ENCODE results near the gene HABP2. TPM values are rescaled to one million over a fixed set of nuclear protein-coding genes. Genes with fewer than 3 reads are reported as not detected.

Gene HABP2
- total RNA-seq, 1 donor from 2014 or later = not detected

DNA sequence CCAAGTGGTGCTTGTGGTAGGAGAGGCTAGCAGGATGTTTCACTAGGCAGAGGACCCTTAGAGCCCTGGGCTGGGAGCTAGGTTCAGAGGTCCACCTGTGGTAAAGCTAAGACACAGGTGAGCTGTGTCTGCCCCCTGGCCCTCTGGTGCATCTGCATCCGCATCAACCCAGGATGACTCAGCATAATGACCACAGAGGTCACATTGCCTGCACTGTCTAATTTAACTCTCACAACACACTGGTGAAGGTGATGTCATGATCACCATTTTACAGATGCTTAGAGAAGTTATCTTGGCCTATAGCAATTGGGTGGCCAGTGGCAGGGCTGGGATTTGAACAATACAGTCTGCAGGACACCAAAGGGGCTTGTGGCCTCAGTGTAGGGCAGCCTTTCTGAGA is 33.1 kb downstream of the HABP2 start:
- Mint-ChIP-seq H3K27ac (ENCODE audit: unreplicated experiment) (no peak overlapping the region), H3K9me3 (ENCODE audit: low read depth) (no peaks in the 10 kb centered on the region), H3K27me3 (ENCODE audit: low read depth) (peaks cover 45% of the 10 kb centered on the region), H3K36me3 (ENCODE audit: low read depth) (no peaks in the 10 kb centered on the region), H3K4me3 (ENCODE audit: unreplicated experiment) (no peak overlapping the region), H3K4me1 (ENCODE audit: low read depth) (no peaks in the 10 kb centered on the region)
- no peak for TF ChIP-seq CTCF (IDR thresholded peaks at IDR 0.05)
- no peak for DNase-seq (ENCODE audit: low spot score)

- no peaks in the 10 kb centered on the region for H3K9me3 Mint-ChIP-seq (ENCODE audit: low read depth)
These were observed 36.4 kb downstream of the HABP2 start for GRCh38 chr10:113589201-113589770.

DNA sequence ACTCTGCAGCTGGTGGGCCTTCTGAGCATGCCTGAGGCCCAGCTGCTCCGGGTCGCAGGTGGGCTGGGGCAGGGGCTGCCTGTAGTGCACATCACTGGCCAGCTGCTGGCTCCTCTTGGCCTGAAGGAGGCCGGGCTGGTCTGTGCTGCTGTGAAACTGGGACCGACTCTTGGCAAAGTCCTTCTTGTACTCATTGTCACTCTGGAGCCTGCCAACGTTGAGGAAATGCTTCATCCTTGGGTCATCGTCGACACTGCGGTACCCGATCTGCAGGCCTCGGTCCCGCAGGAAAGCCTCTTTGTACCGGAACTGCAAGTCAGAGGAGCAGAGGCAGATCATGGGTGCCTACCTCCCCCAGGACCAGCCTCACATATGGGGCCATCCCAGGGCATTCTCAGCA is 37.7 kb downstream of the HABP2 start:
- H3K4me1 Mint-ChIP-seq (ENCODE audit: low read depth) = no peaks in the 10 kb centered on the region

More at GRCh38 chr10:113589201-113589770, 36.4 kb downstream of the HABP2 start:
- no peak overlapping the region for H3K4me3 Mint-ChIP-seq (ENCODE audit: unreplicated experiment)
- no peaks in the 10 kb centered on the region for H3K36me3 Mint-ChIP-seq (ENCODE audit: low read depth)
- peaks cover 26% of the 10 kb centered on the region for H3K27me3 Mint-ChIP-seq (ENCODE audit: low read depth)
- no peak overlapping the region for H3K27ac Mint-ChIP-seq (ENCODE audit: unreplicated experiment)
- no peaks in the 10 kb centered on the region for H3K4me1 Mint-ChIP-seq (ENCODE audit: low read depth)
- no peak for DNase-seq (ENCODE audit: low spot score)
- TF ChIP-seq CTCF (IDR thresholded peaks at IDR 0.05) = no peak

DNA sequence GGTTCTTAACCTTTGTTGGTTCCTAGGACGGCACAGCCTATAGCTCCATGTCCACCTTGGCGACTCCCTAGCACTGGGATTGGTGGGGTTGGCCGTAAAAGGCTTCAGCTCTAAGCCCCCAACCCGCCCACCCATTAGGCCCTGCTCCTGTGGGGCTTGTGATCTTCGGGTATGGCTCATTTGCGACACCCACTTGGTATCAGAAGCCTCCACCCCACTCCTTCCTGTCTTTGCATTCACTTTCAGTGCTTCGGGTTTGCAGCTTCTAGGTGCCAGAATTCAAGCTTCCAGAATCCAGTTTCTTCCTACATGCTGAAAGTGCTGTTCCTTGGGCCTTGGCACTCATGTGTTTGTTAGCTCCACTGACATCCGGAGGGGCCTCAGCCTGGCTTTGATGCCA is 39.5 kb downstream of the HABP2 start:
- no peak for TF ChIP-seq CTCF (IDR thresholded peaks at IDR 0.05)
- H3K36me3 Mint-ChIP-seq (ENCODE audit: low read depth) = no peaks in the 10 kb centered on the region
- no peak overlapping the region for H3K4me3 Mint-ChIP-seq (ENCODE audit: unreplicated experiment)
- H3K9me3 Mint-ChIP-seq (ENCODE audit: low read depth) = no peaks in the 10 kb centered on the region
- DNase-seq (ENCODE audit: low spot score) = no peak
- H3K27ac Mint-ChIP-seq (ENCODE audit: unreplicated experiment) = no peak overlapping the region
- peaks cover 38% of the 10 kb centered on the region for H3K27me3 Mint-ChIP-seq (ENCODE audit: low read depth)
- H3K4me1 Mint-ChIP-seq (ENCODE audit: low read depth) = no peaks in the 10 kb centered on the region

More for the DNA sequence above, 37.7 kb downstream of the HABP2 start:
- H3K27ac Mint-ChIP-seq (ENCODE audit: unreplicated experiment) = no peak overlapping the region
- TF ChIP-seq CTCF (IDR thresholded peaks at IDR 0.05) = no peak
- H3K27me3 Mint-ChIP-seq (ENCODE audit: low read depth) = peaks cover 26% of the 10 kb centered on the region
- no peaks in the 10 kb centered on the region for H3K9me3 Mint-ChIP-seq (ENCODE audit: low read depth)
- no peaks in the 10 kb centered on the region for H3K36me3 Mint-ChIP-seq (ENCODE audit: low read depth)
- H3K4me3 Mint-ChIP-seq (ENCODE audit: unreplicated experiment) = no peak overlapping the region
- no peak for DNase-seq (ENCODE audit: low spot score)

DNA sequence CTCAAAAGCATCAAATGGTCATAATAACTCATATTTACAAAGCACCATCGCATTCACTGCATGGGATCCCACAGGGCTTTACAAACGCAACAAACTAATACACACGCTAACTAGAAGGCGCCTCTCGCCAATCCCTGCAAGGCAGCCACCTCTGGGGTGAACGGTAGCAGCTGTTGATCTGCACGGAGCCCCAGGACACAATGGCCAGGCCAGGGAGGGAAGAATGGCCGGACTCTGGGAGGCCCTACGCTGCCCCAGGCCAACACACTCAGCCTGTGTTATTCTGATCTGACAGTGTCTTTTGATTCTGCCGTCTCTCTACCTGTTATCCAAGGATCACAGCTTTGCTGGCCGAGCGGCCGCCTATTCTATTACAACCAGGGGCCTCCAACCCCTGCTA is 41.8 kb downstream of the HABP2 start:
- peaks cover 40% of the 10 kb centered on the region for H3K27me3 Mint-ChIP-seq (ENCODE audit: low read depth)
- no peaks in the 10 kb centered on the region for H3K36me3 Mint-ChIP-seq (ENCODE audit: low read depth)
- TF ChIP-seq CTCF (IDR thresholded peaks at IDR 0.05) = no peak
- no peaks in the 10 kb centered on the region for H3K4me1 Mint-ChIP-seq (ENCODE audit: low read depth)
- no peak overlapping the region for H3K4me3 Mint-ChIP-seq (ENCODE audit: unreplicated experiment)
- DNase-seq (ENCODE audit: low spot score) = no peak
- H3K9me3 Mint-ChIP-seq (ENCODE audit: low read depth) = no peaks in the 10 kb centered on the region
- H3K27ac Mint-ChIP-seq (ENCODE audit: unreplicated experiment) = no peak overlapping the region
